CD14-positive monocyte (primary cell): ENCODE data around the gene SART3. TPM values are rescaled to one million over a fixed set of nuclear protein-coding genes. Genes with fewer than 3 reads are reported as not detected.

Source experiments
- DNase-seq, 3 donors: peaks; one replicate each; pipeline ENCODE4 v3.0.0-alpha.2; 2011 to 2022
- H2AFZ ChIP-seq: 2 replicates; pipeline ENCODE4 v1.6.0; 2012; ENCODE audit warnings: mild to moderate bottlenecking, low read depth, low read length, inconsistent platforms; ENCODE audit not compliant: insufficient read depth, poor library complexity, severe bottlenecking
- H3K27ac ChIP-seq, 2 donors: 1 replicate in 1 of 2; 2 replicates in 1 of 2; pipeline ENCODE4 v1.5.1; 2012 to 2013; ENCODE audit warnings: low read length in 2 of 2, control low read depth in 1 of 2, inconsistent platforms in 1 of 2, low read depth in 1 of 2, mild to moderate bottlenecking in 1 of 2
- H3K27me3 ChIP-seq, 2 donors: one replicate each; pipeline versions ENCODE4 v1.6.0 to v1.6.1; 2011 to 2013; ENCODE audit warnings: low read length in 2 of 2; ENCODE audit not compliant: control insufficient read depth in 2 of 2, insufficient read depth in 2 of 2
- H3K36me3 ChIP-seq, 2 donors: replicated peaks in 1 of 2; 1 replicate in 1 of 2; 2 replicates in 1 of 2; pipeline versions ENCODE4 v1.5.1 to v1.6.1; 2012 to 2013; ENCODE audit warnings: low read length in 2 of 2, control low read depth in 1 of 2, inconsistent platforms in 1 of 2, mild to moderate bottlenecking in 1 of 2; ENCODE audit not compliant: insufficient read depth in 2 of 2, control insufficient read depth in 1 of 2
- H3K4me1 ChIP-seq, 2 donors: 1 replicate in 1 of 2; 2 replicates in 1 of 2; pipeline versions ENCODE4 v1.5.1 to v1.6.1; 2012 to 2013; ENCODE audit warnings: low read length in 2 of 2, control low read depth in 1 of 2, inconsistent platforms in 1 of 2, mild to moderate bottlenecking in 1 of 2, moderate library complexity in 1 of 2; ENCODE audit not compliant: insufficient read depth in 2 of 2, control insufficient read depth in 1 of 2
- H3K4me2 ChIP-seq: replicated peaks from 2 replicates; pipeline ENCODE3; 2012; ENCODE audit warnings: low read length, moderate library complexity, mild to moderate bottlenecking; ENCODE audit not compliant: poor library complexity, severe bottlenecking; ENCODE audit errors: extremely low read depth
- H3K4me3 ChIP-seq, 3 experiments: fragments of 200-600 bp in 1 of 3; sonication (generic) in 1 of 3; replicated peaks in 1 of 3; 1 replicate in 2 of 3; 2 replicates in 1 of 3; pipeline ENCODE4 v1.5.1; 2011 to 2013; ENCODE audit warnings: low read length in 3 of 3, mild to moderate bottlenecking in 3 of 3, control low read depth in 2 of 3, low read depth in 2 of 3, inconsistent platforms in 1 of 3, moderate library complexity in 1 of 3
- H3K79me2 ChIP-seq: 2 replicates; pipeline ENCODE4 v1.6.0; 2012; ENCODE audit warnings: mild to moderate bottlenecking, control low read depth, inconsistent platforms, low read length, moderate library complexity; ENCODE audit not compliant: insufficient read depth
- H3K9ac ChIP-seq: 2 replicates; pipeline ENCODE4 v1.6.0; 2017; ENCODE audit warnings: low read length, mild to moderate bottlenecking; ENCODE audit not compliant: insufficient read depth, poor library complexity, severe bottlenecking
- H3K9me3 ChIP-seq, 2 donors: replicated peaks in 1 of 2; 1 replicate in 1 of 2; 2 replicates in 1 of 2; pipeline versions ENCODE4 v1.5.1 to v1.6.1; 2012 to 2013; ENCODE audit warnings: low read length in 2 of 2, control low read depth in 1 of 2; ENCODE audit not compliant: control insufficient read depth in 1 of 2, insufficient read depth in 1 of 2
- H4K20me1 ChIP-seq: 2 replicates; pipeline ENCODE4 v1.6.0; 2012; ENCODE audit warnings: mild to moderate bottlenecking, low read length, control low read depth, moderate library complexity; ENCODE audit not compliant: insufficient read depth
- H3K27ac Mint-ChIP-seq, 7 donors: one replicate each; pipeline ENCODE4 v1.8.0; 2020; ENCODE audit warnings: mild to moderate bottlenecking in 7 of 7, mixed read lengths in 7 of 7, moderate library complexity in 6 of 7, inconsistent platforms in 2 of 7
- H3K27me3 Mint-ChIP-seq, 3 donors: one replicate each; pipeline ENCODE4 v1.8.0; 2021 to 2022; ENCODE audit warnings: low read depth in 3 of 3, mild to moderate bottlenecking in 3 of 3, mixed read lengths in 3 of 3, moderate library complexity in 3 of 3, inconsistent platforms in 1 of 3
- H3K36me3 Mint-ChIP-seq, 2 donors: one replicate each; pipeline ENCODE4 v1.8.0; 2020; ENCODE audit warnings: mixed read lengths in 2 of 2, inconsistent platforms in 1 of 2, mild to moderate bottlenecking in 1 of 2
- H3K4me1 Mint-ChIP-seq: one replicate; pipeline ENCODE4 v1.8.0; 2020; ENCODE audit warnings: mild to moderate bottlenecking, mixed read lengths
- H3K4me3 Mint-ChIP-seq, 2 donors: one replicate each; pipeline ENCODE4 v1.8.0; 2020; ENCODE audit warnings: mild to moderate bottlenecking in 2 of 2, mixed read lengths in 2 of 2, moderate library complexity in 1 of 2
- H3K9me3 Mint-ChIP-seq, 7 donors: one replicate each; pipeline ENCODE4 v1.8.0; 2020 to 2022; ENCODE audit warnings: mixed read lengths in 7 of 7, mild to moderate bottlenecking in 6 of 7, moderate library complexity in 6 of 7, inconsistent platforms in 2 of 7
- WGBS: methylation state at CpG from one replicate; pipeline ENCODE4 v1.1.5; 2013; ENCODE audit warnings: missing lambda C conversion rate; ENCODE audit not compliant: insufficient coverage; 5-methylcytosine and 5-hydroxymethylcytosine counted together
- intact Hi-C, 2 donors: fragments of 100-400 bp; cut with micrococcal nuclease; formaldehyde crosslinking; loops; one replicate each; pipeline versions ENCODE4 v1.15.0 to v1.15.1; 2023
- polyA plus RNA-seq, 3 donors: library from polyadenylated mRNA; depleted of rRNA in 1 of 3; unstranded in 2 of 3; stranded (reverse) in 1 of 3; fragments of 300-500 nt in 2 of 3; fragments of >200 nt in 1 of 3; fragmentation: Illumina TruSeq in 2 of 3; gene quantifications; 1 replicate in 2 of 3; 2 replicates in 1 of 3; pipeline ENCODE4 v1.2.3, GENCODE V29; 2012 to 2021
- TF ChIP-seq, protein P1 (sequence below): fragments of 200-600 bp; IDR thresholded peaks from one replicate; pipeline ENCODE4 v1.8.0; 2022; ENCODE audit warnings: antibody characterized with exemption, mild to moderate bottlenecking

Gene SART3
- polyA plus RNA-seq, 3 donors: 10.3 to 20.9 (median 20.6) TPM

GRCh38 chr12:108509806-108510205 lies 51.2 kb downstream of the SART3 start:
- Histone ChIP-seq H3K9me3 (no peaks in the 10 kb centered on the region), H3K4me3 (no peak overlapping the region), H3K79me2 (no peaks in the 10 kb centered on the region), H3K27ac (no peak overlapping the region), H4K20me1 (no peaks in the 10 kb centered on the region), H3K27me3 (peaks cover 0 to 2% of the 10 kb centered on the region in 2 donors), H3K4me2 (no peak overlapping the region), H3K9ac (no peak overlapping the region), H3K4me1 (peaks cover 4 to 10% of the 10 kb centered on the region in 2 donors), H3K36me3 (no peaks in the 10 kb centered on the region), H2AFZ (no peak overlapping the region)
- TF ChIP-seq, protein P1, sequence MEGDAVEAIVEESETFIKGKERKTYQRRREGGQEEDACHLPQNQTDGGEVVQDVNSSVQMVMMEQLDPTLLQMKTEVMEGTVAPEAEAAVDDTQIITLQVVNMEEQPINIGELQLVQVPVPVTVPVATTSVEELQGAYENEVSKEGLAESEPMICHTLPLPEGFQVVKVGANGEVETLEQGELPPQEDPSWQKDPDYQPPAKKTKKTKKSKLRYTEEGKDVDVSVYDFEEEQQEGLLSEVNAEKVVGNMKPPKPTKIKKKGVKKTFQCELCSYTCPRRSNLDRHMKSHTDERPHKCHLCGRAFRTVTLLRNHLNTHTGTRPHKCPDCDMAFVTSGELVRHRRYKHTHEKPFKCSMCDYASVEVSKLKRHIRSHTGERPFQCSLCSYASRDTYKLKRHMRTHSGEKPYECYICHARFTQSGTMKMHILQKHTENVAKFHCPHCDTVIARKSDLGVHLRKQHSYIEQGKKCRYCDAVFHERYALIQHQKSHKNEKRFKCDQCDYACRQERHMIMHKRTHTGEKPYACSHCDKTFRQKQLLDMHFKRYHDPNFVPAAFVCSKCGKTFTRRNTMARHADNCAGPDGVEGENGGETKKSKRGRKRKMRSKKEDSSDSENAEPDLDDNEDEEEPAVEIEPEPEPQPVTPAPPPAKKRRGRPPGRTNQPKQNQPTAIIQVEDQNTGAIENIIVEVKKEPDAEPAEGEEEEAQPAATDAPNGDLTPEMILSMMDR: no peak
- no peak for DNase-seq
- Mint-ChIP-seq H3K36me3 (no peaks in the 10 kb centered on the region), H3K4me1 (peaks cover 7% of the 10 kb centered on the region), H3K27me3 (peaks cover 13 to 19% (median 13%) of the 10 kb centered on the region in 3 donors), H3K4me3 (no peak overlapping the region), H3K9me3 (peaks cover 0 to 8% (median 2%) of the 10 kb centered on the region in 7 donors), H3K27ac (no peak overlapping the region)
- no CpG with 5 or more reads among the region's 1 CpG for WGBS
- intact Hi-C loops: loop anchor here (10.0 kb wide), 2 partner anchors 585 to 835 kb away; partner anchors contain the start of genes ALKBH2 (in 2 of the 2) and UNG (in 2 of the 2)

DNA sequence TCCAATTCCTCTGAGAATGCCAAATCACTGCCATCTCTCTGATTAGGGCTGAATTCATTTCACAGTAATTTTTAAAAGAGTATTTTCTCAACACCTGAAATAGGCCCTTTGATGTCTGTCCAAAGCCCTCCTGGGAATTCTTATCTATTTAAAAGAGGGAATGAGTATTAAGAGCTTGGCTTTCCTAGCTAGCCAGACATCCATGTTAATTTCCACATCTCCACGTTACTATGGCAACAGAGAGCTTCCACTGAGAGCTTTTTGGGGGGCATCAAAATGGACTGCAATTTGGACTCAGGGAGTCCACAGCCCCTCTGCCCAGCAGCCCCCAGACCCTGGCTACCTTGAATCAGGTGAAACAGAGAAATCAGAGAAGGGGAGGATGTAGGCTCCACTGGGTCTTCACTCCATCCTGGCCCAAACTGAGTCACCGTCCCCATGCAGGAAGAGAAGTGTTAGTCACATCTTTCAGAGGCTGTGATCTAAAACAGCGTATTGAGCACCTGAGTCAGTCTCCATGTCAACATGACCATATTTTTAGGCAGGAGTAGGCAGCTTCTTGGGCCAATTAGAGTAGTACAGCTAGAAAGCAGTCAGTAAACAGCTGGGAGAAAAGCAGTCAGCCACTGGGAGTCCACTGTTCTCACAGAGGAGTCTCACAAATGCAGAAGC lies 52.9 kb downstream of the SART3 start:
- no peaks in the 10 kb centered on the region for H3K36me3 ChIP-seq
- Mint-ChIP-seq H3K4me3 (no peak overlapping the region), H3K9me3 (peaks cover 9 to 23% (median 14%) of the 10 kb centered on the region in 7 donors), H3K27me3 (peaks cover 8 to 16% (median 10%) of the 10 kb centered on the region in 3 donors), H3K36me3 (no peaks in the 10 kb centered on the region), H3K27ac (peak overlapping the region in 1 of 7 donors; percentile 62), H3K4me1 (peaks cover 12% of the 10 kb centered on the region)
- intact Hi-C loops: no loop called here
- H3K9ac ChIP-seq: no peak overlapping the region
- H2AFZ ChIP-seq: no peak overlapping the region
- peaks cover 4 to 6% of the 10 kb centered on the region in 2 donors for H3K9me3 ChIP-seq
- peaks cover 3 to 11% of the 10 kb centered on the region in 2 donors for H3K4me1 ChIP-seq
- TF ChIP-seq, protein P1: no peak
- peaks cover 0 to 2% of the 10 kb centered on the region in 2 donors for H3K27me3 ChIP-seq
- H3K4me2 ChIP-seq: no peak overlapping the region
- 72% methylated on average over 3 of the region's 3 CpGs for WGBS
- DNase-seq: no peak
- no peaks in the 10 kb centered on the region for H3K79me2 ChIP-seq
- H3K27ac ChIP-seq: no peak overlapping the region
- H4K20me1 ChIP-seq: no peaks in the 10 kb centered on the region
- no peak overlapping the region for H3K4me3 ChIP-seq
